Activated naive CD8-positive, alpha-beta T cell treated with anti-CD3 and anti-CD28 coated beads, Interleukin-2, amount 10 ng/mL, durations not matched to agents 7 days and 5 days (primary cell): ENCODE data around the gene SERPINA1. TPM values are rescaled to one million over a fixed set of nuclear protein-coding genes. Genes with fewer than 3 reads are reported as not detected.

Experiments used
- ATAC-seq: fragments of 150-1000 bp; cut with Tn5 transposase; one replicate; pipeline ENCODE4 v1.10.0; 2021; ENCODE audit warnings: low read depth, moderate library complexity
- POLR2A ChIA-PET: fragments of 350-600 bp; sonication (Branson Sonifier 250); formaldehyde crosslinking; loops from one replicate; lab custom pipeline; 2021; ENCODE audit warnings: antibody characterized with exemption; lab: Charles Lee
- DNase-seq: peaks from one replicate; pipeline ENCODE4 v3.0.0; 2021
- H3K27ac Mint-ChIP-seq: one replicate; pipeline ENCODE4 v1.8.0; 2022; ENCODE audit warnings: mild to moderate bottlenecking, mixed read lengths
- H3K27me3 Mint-ChIP-seq: one replicate; pipeline ENCODE4 v1.8.0; 2022; ENCODE audit warnings: mild to moderate bottlenecking, moderate library complexity, mixed read lengths
- H3K36me3 Mint-ChIP-seq: one replicate; pipeline ENCODE4 v1.8.0; 2021; ENCODE audit warnings: mild to moderate bottlenecking, mixed read lengths
- H3K4me1 Mint-ChIP-seq: one replicate; pipeline ENCODE4 v1.8.0; 2021; ENCODE audit warnings: mixed read lengths
- H3K4me3 Mint-ChIP-seq: one replicate; pipeline ENCODE4 v1.8.0; 2022; ENCODE audit warnings: mild to moderate bottlenecking, moderate library complexity, mixed read lengths
- H3K9me3 Mint-ChIP-seq: one replicate; pipeline ENCODE4 v1.8.0; 2021; ENCODE audit warnings: mixed read lengths
- total RNA-seq, 2 experiments: library from RNA; stranded (reverse); gene quantifications; one replicate each; pipeline ENCODE4 v1.2.3, GENCODE V29; 2021

SERPINA1 gene
- total RNA-seq, 2 experiments from 2014 or later: 0.20 TPM; not detected in 1

DNA sequence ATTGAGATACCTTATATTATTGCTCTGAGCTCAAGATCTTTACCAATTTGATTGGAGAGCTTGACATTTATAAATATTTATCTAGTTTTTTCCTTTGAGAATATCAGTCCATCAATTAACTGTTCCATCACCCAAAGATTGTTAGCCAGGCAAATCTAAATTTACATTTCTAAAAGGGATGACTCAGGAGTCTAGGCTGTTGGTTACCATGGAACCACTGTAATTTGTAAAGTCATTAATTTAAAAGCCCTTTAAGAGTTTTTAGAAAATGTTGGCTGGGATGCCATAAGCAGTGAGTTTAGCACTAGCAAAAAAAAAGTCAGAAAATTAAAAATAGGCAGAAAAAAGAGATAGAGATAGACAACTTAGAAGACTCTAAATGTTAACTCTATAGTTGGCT lies 19.5 kb upstream of the SERPINA1 start:
- H3K36me3 Mint-ChIP-seq: no peaks in the 10 kb centered on the region

DNA sequence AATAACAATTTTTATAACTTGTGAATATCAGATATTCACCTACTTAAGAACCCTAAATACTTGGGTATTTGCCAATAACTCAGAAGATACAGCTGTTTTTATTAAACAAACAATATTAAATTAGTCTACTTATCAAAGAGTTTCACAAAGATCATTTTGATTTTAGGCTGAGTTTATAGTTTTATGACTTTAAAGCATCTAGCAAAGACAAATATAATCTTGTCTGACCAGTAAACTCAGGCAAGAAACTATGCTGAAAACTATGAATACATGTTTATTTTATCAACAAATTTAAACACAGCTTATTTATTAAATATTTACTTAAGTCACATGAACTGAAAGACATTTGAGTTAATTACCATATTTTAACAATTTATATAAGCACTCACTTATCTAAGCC lies 18.5 kb upstream of the SERPINA1 start:
- POLR2A ChIA-PET: no interaction called here
- Mint-ChIP-seq H3K27ac (no peak overlapping the region), H3K36me3 (no peaks in the 10 kb centered on the region), H3K9me3 (peaks cover 3% of the 10 kb centered on the region), H3K4me3 (no peak overlapping the region), H3K27me3 (peaks cover 9% of the 10 kb centered on the region), H3K4me1 (no peaks in the 10 kb centered on the region)
- ATAC-seq (no peak), DNase-seq (no peak)

More for the DNA sequence above, 19.5 kb upstream of the SERPINA1 start:
- peaks cover 5% of the 10 kb centered on the region for H3K9me3 Mint-ChIP-seq
- H3K27me3 Mint-ChIP-seq: peaks cover 9% of the 10 kb centered on the region
- no peak overlapping the region for H3K27ac Mint-ChIP-seq
- no peak overlapping the region for H3K4me3 Mint-ChIP-seq
- ATAC-seq (no peak), DNase-seq (no peak)
- POLR2A ChIA-PET: no interaction called here
- no peaks in the 10 kb centered on the region for H3K4me1 Mint-ChIP-seq

DNA sequence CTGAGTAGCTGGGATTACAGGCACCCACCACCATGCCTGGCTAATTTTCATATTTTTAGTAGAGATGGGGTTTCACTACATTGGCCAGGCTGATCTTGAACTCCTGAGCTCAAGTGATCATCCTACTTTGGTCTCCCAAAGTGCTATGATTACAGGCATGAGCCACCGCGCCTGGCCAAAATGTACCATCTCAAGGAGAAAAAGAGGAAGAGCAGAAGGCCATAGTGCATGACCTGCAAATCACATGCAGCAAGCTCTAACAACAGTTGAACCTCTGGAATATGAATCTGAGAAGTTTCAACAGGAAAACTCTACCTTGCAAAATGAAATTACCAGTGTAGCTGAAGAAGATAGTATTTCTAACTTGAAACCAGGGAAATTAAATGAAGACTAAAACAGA lies 17.1 kb upstream of the SERPINA1 start:
- Mint-ChIP-seq H3K27ac (no peak overlapping the region), H3K4me1 (no peaks in the 10 kb centered on the region), H3K27me3 (peaks cover 7% of the 10 kb centered on the region), H3K9me3 (peaks cover 2% of the 10 kb centered on the region), H3K36me3 (no peaks in the 10 kb centered on the region), H3K4me3 (no peak overlapping the region)
- DNase-seq (no peak), ATAC-seq (no peak)
- POLR2A ChIA-PET: no interaction called here

DNA sequence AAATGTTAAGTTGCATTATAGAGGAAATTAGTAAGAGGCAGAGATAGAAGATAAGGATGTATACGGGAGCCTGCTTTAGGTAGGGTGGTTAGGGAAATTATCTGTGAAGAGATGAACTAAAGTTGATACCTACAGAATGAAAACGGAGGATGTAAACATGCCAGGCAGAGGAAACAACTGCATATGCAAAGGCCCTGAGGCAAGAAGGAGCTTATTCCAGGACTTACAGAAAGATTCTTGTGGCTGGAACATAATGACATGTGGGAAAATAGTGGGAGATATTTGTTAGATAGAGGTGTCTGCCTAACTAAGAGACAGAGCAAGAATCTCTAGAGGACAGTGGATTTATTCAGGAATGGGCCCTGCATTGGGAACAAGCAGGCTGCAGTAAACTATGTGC lies 16.2 kb upstream of the SERPINA1 start:
- DNase-seq: no peak
- Mint-ChIP-seq H3K4me1 (no peaks in the 10 kb centered on the region), H3K36me3 (no peaks in the 10 kb centered on the region), H3K27ac (no peak overlapping the region), H3K9me3 (peaks cover 2% of the 10 kb centered on the region), H3K27me3 (peaks cover 11% of the 10 kb centered on the region), H3K4me3 (no peak overlapping the region)
- no peak for ATAC-seq
- POLR2A ChIA-PET: no interaction called here

DNA sequence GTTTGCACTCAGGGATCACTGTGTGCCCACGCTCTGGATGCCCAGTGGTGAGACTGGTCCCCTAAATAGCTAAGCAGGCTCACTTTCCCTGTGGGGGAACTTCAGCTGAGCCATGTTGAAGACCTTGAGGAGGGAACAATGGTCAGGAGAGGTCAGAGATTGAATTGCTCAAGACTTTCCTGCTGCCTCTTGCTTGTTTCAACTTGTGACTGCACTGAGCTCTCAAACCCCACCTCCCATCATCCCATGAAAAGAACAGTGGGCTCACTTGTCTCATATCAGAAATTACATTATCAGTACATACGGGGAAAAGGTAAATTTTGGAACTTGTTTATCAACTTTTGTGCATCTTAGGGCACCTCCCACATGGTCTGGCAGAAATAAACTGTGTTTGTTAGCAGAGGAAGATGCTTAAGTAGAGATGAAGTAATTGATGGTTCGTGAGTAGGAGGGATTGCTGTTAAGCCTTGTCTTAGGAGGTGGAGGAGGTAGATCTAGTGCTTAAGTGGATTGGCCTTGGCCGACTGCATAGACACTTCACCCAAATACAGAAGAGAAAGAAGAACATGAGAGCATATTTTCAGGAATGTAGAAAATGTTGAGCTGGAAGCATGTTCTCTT lies 15.0 kb upstream of the SERPINA1 start:
- ATAC-seq (no peak), DNase-seq (no peak)
- Mint-ChIP-seq H3K4me1 (no peaks in the 10 kb centered on the region), H3K36me3 (no peaks in the 10 kb centered on the region), H3K27me3 (peaks cover 11% of the 10 kb centered on the region), H3K4me3 (no peak overlapping the region), H3K27ac (no peak overlapping the region), H3K9me3 (peaks cover 2% of the 10 kb centered on the region)
- POLR2A ChIA-PET: interaction anchor here (0.6 kb wide), 1 partner anchor 8 kb away, joined by 3 read pairs; no protein-coding TSS in a partner anchor

DNA sequence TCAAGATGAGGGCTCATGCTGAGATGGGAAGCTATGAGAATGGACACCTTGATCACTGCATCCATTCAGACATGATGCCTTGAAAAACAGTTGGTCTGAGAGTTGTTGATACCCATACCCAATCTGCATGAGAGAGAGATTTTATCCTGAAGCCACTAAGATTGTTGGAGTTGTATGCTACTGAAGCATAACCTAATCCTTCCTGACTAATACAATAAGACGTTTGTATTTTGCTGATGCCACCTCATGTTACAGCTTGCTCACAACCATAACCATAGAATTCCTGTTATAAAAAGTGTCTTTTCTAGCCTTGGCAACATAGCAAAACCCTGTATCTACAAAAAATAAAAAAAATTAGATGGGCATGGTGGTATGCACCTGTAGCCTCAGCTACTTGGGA lies 12.7 kb upstream of the SERPINA1 start:
- H3K4me3 Mint-ChIP-seq: no peak overlapping the region
- no peak for ATAC-seq
- no peaks in the 10 kb centered on the region for H3K36me3 Mint-ChIP-seq
- no peak for DNase-seq
- no peaks in the 10 kb centered on the region for H3K4me1 Mint-ChIP-seq
- peaks cover 18% of the 10 kb centered on the region for H3K27me3 Mint-ChIP-seq
- H3K9me3 Mint-ChIP-seq: no peaks in the 10 kb centered on the region
- POLR2A ChIA-PET: no interaction called here
- H3K27ac Mint-ChIP-seq: no peak overlapping the region

DNA sequence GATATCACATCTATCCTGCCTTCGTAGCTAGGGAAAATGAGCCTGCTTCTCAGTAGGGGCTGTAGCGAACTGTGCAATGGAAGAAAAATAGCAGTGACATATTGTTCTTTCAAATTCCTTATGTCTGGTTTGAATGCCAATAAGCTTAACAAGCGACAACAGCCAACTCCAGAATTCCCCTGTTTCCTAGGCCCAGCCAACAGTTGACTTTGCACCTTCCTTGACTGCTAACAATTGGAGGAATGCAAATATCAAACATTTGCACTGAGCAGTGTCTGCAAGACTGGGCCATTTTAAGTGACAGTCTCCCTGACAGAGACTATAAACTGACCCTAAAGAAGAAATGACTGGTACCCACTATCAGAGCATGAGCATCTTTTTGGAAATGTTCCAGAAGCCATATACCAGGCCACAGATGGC lies 12.0 kb upstream of the SERPINA1 start:
- POLR2A ChIA-PET: no interaction called here
- Mint-ChIP-seq H3K9me3 (no peaks in the 10 kb centered on the region), H3K4me3 (no peak overlapping the region), H3K27ac (no peak overlapping the region), H3K36me3 (no peaks in the 10 kb centered on the region), H3K27me3 (peaks cover 18% of the 10 kb centered on the region), H3K4me1 (no peaks in the 10 kb centered on the region)
- ATAC-seq (no peak), DNase-seq (no peak)

DNA sequence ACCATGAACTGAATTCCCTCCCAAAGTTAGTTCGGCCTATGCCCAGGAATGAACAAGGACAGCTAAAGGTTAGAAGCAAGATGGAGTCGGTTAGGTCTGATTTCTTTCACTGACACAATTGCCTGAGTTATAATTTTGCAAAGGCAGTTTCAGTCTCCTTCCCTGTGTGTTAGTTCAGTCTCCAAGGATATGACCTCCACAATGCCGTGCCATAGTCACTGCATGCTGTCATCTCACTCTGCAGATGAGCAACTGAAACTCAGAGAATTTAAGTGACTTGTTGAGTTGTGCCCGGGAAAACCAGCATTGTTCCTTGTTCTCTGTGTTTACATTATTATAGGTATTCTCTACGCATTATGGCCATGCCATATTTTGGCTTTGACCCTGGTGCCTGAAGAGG lies 10.1 kb upstream of the SERPINA1 start:
- H3K9me3 Mint-ChIP-seq: no peaks in the 10 kb centered on the region

DNA sequence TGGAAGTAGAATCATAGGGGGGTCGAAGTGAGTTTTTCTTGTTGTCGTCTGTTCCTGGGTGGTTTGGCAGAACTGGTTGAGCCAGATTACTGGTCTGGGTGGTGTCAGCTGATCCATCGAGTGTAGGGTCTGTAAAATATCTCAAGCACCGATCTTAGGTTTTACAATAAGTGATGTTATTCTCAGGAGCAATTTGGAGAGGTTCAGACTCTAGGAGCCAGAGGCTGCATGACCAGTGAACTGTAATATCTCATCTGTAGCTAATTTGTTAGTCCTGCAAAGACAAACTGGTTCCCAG lies 9.7 kb upstream of the SERPINA1 start:
- Mint-ChIP-seq H3K27me3 (peaks cover 16% of the 10 kb centered on the region), H3K9me3 (no peaks in the 10 kb centered on the region), H3K27ac (no peak overlapping the region), H3K4me1 (peaks cover 1% of the 10 kb centered on the region), H3K4me3 (no peak overlapping the region), H3K36me3 (no peaks in the 10 kb centered on the region)
- ATAC-seq (no peak), DNase-seq (no peak)
- POLR2A ChIA-PET: no interaction called here

More for the DNA sequence above, 10.1 kb upstream of the SERPINA1 start:
- Mint-ChIP-seq H3K4me3 (no peak overlapping the region), H3K4me1 (peaks cover 1% of the 10 kb centered on the region), H3K27ac (no peak overlapping the region), H3K27me3 (peaks cover 16% of the 10 kb centered on the region), H3K36me3 (no peaks in the 10 kb centered on the region)
- DNase-seq: no peak
- POLR2A ChIA-PET: no interaction called here
- ATAC-seq: no peak

DNA sequence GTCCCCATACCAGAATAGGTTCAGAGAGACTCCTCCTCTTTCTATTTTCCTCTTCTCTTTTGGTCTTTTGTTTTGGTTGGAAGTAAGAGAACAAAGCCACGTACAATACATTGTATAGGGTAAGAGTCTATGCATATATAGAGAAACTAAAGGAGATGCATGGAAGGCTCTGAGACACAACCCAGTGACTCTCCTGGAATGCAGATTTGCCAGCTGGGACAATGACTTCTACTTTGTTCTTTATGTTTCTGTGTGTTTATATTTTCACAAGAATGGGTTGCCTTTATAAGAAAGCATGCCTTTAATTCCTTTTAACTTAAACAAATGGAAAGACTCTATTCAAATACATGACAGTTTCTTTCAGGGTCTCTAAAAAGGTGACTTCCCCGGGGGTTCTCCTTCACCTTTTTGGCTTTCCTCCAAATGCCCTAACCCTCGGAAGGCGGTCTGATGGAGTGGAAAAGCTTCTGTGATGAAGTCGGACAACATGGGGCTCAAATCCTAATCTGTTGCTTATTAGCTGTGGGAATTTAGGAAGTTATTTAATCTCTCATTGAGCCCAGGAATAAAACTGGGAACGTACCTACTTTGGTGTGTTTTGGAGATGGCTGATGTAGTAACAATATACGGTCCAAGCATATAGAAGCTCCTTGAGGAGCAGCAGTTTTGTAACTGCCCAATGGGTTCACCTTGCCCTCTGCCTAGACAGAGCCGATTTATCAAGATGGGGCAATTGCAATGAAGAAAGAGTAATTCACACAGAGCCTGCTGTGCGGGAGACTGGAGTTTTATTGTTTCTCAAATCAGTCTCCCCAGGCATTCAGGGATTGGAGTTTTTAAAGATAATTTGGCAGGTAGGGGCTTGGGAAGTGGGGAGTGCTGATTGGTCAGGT lies 9.1 kb upstream of the SERPINA1 start:
- DNase-seq (no peak), ATAC-seq (no peak)
- Mint-ChIP-seq H3K4me1 (peaks cover 4% of the 10 kb centered on the region), H3K9me3 (no peaks in the 10 kb centered on the region), H3K27me3 (peaks cover 16% of the 10 kb centered on the region), H3K27ac (no peak overlapping the region), H3K36me3 (no peaks in the 10 kb centered on the region), H3K4me3 (no peak overlapping the region)
- POLR2A ChIA-PET: no interaction called here

DNA sequence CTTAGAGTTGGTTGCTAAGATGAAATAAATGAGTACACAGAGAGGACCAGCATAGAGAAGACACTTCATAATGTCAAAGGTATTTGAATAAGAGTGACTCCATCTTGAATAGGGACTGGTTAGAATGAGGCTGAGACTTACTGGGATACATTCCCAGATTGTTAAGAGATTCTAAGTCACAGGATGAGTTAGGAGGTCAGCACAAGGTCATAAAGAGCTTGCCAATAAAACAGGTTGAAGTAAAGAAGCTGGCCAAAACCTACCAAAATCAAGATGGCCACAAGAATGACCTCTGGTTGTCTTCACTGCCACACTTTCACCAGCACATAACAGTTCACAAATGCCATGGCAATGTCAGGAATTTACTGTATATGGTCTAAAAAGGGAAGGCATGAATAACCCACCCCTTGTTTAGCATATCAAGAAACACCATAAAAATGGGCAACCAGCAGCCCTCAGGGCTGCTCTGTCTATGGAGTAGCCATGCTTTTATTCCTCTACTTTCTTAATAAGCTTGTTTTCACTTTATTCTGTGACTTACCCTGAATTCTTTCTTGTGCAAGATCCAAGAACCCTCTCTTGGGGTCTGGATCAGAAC lies 8.3 kb upstream of the SERPINA1 start:
- DNase-seq (no peak), ATAC-seq (no peak)
- Mint-ChIP-seq H3K27me3 (peaks cover 11% of the 10 kb centered on the region), H3K36me3 (no peaks in the 10 kb centered on the region), H3K9me3 (no peaks in the 10 kb centered on the region), H3K4me3 (no peak overlapping the region), H3K27ac (no peak overlapping the region), H3K4me1 (peaks cover 11% of the 10 kb centered on the region)
- POLR2A ChIA-PET: no interaction called here

DNA sequence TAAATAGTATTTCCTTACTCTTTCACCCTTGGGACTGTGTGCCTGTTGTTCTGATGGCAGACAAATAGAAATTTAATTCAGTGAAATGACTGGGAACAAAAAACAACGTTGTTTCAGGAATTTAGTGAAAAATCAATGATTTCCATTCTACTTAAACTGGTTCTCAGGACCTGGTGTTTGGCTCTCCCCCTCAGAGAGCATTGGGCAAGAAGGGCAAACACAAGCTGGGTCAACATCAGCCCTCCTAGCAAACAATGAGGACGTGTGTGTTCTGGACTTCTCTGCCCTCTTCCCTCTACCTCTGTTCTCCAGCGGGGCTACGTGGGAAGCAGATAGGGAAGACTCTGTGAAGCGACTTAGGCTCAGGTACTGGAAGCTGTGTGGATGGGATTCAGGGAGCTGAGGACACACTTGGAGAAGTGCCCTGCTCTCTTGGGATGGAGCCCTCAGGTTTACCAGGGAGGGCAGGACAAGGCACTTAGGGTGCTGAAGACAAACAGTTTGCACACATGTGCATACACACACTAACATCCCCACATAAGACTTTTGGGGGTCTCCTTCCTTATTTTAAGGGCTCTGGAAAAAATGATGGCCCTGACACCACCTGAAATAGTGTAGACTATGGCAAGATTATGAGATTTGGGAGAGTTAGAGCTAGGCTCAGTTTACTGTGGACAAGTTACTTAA lies 7.6 kb upstream of the SERPINA1 start:
- no peak for ATAC-seq
- H3K27ac Mint-ChIP-seq: no peak overlapping the region
- no peaks in the 10 kb centered on the region for H3K36me3 Mint-ChIP-seq

DNA sequence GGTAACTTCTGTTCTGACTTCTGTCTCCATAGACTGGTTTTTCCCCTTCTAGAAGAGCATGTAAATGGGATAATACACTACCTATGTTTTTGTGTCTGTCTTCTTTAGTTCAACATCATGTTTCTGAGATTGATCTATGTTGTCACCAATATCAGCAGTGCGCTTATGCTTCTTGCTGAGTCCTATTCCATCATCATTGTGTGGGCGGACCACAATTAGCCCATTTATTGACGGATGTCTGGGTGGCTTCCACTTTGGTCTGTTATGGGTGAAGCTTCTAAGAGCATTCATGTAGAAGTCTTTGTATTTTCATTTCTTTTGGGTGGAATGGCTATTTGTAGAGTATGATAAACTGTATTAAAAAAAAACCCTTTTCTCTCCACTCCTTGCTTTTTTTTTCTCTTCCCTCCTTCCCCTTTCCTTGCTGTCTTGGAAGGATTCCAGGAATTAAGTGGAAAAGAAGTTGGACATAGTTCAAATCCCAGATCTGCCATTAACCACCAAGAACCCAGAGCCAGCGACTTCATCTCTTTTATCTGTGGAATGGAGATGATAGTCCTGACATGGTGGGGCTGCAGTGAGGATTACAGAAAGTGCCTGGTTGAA lies 7.0 kb upstream of the SERPINA1 start:
- no peak overlapping the region for H3K27ac Mint-ChIP-seq
- ATAC-seq (no peak), DNase-seq (no peak)
- peaks cover 11% of the 10 kb centered on the region for H3K27me3 Mint-ChIP-seq
- H3K9me3 Mint-ChIP-seq: no peaks in the 10 kb centered on the region
- no peaks in the 10 kb centered on the region for H3K36me3 Mint-ChIP-seq
- peaks cover 16% of the 10 kb centered on the region for H3K4me1 Mint-ChIP-seq
- POLR2A ChIA-PET: no interaction called here
- no peak overlapping the region for H3K4me3 Mint-ChIP-seq

More for the DNA sequence above, 7.6 kb upstream of the SERPINA1 start:
- DNase-seq: no peak
- H3K4me1 Mint-ChIP-seq: peaks cover 11% of the 10 kb centered on the region
- no peaks in the 10 kb centered on the region for H3K9me3 Mint-ChIP-seq
- POLR2A ChIA-PET: no interaction called here
- no peak overlapping the region for H3K4me3 Mint-ChIP-seq
- H3K27me3 Mint-ChIP-seq: peaks cover 11% of the 10 kb centered on the region
